ENCODE measurements around the gene MAPKAP1.
A peak's percentile ranks its signal among the peaks of the same experiment; 100 is the strongest.

MAPKAP1 gene

DNA sequence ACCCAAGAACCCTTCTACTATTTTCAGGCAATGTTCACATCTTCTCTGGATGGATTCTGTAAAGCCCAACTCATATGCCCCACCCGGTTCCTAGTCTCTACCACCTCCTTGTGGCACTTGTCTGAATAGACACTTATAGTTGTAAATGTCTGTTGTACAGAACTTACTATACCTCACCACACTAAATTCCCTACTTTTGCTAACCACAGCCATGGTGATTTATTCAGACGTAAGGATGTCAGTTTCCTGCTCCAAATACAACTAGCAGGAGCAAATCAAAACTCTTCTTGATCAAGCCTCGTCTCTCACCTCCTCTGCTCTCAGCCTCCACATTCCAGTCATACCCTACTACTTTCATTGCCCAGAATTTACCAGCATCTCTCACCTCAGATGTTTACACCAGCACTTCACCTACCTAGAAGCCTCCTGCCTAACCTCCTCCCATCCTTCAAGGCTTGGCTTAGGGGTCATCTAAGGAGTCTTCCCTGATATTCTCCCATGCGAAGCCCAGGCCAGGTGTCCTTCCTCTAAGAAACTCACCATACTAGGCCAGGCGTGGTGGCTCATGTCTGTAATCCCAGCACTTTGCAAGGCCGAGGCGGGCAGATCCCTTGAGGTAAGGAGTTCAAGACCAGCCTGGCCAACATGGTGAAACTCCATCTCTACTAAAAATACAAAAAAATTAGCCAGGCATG is 75.5 kb downstream of the MAPKAP1 start:
- TF ChIP-seq RAD21 (IDR thresholded peaks at IDR 0.05; ENCODE audit: low read depth) = peak; percentile 84
- no peak for TF ChIP-seq CEBPB (IDR thresholded peaks at IDR 0.05)

DNA sequence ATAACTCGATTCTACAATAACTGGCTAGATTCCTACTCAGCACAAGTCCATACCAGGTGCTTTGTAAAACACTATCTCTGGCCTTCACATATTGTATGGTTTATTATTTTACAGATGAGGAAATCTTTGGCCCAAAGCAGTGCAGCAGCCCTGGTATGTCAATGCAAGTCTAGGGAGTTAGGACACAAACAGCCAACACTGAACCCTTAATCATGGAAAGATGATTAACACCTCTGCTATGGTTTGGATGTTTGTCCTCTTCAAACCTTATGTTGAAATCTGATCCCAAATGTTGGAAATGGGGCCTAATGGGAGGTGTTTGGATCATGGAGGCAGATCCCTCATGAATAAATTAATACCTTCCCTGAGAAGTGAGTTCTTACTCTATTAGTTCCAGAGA is 76.6 kb downstream of the MAPKAP1 start:
- TF ChIP-seq, protein P1, sequence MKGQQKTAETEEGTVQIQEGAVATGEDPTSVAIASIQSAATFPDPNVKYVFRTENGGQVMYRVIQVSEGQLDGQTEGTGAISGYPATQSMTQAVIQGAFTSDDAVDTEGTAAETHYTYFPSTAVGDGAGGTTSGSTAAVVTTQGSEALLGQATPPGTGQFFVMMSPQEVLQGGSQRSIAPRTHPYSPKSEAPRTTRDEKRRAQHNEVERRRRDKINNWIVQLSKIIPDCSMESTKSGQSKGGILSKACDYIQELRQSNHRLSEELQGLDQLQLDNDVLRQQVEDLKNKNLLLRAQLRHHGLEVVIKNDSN (IDR thresholded peaks at IDR 0.05) = no peak
- TF ChIP-seq TAF1 (IDR thresholded peaks at IDR 0.05; ENCODE audit: low read depth) = no peak

DNA sequence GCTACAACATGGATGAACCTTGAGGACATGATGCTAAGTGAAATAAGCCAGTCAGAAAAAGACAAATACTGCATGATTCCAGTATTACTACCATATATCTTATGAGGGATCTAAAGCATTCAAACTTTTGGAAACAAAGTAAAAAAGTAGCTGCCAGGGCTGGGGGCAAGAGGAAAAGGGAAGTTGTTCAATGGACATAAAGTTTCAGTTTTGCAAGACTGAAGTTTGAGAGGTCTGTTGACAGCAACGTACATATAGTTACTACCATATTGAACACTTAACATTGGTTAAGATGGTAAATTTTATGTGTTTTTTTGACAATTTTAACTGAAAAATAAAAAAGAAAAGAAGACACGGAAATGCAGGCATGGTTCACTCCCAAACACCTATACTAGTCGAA is 77.6 kb downstream of the MAPKAP1 start:
- TF ChIP-seq ZBTB7A (IDR thresholded peaks at IDR 0.05; ENCODE audit: low read depth) (no peak), NFIC (IDR thresholded peaks at IDR 0.05) (no peak), EP300 (IDR thresholded peaks at IDR 0.05; ENCODE audit: borderline replicate concordance) (no peak), RAD21 (IDR thresholded peaks at IDR 0.05; ENCODE audit: low read depth) (no peak), TCF12 (IDR thresholded peaks at IDR 0.05; ENCODE audit: low read depth) (no peak), TAF1 (IDR thresholded peaks at IDR 0.05; ENCODE audit: low read depth) (no peak), TEAD4 (IDR thresholded peaks at IDR 0.05) (no peak), YY1 (IDR thresholded peaks at IDR 0.05; ENCODE audit: low read depth) (no peak)
- TF ChIP-seq, protein P1 (IDR thresholded peaks at IDR 0.05) = no peak
- TF ChIP-seq, protein P2, sequence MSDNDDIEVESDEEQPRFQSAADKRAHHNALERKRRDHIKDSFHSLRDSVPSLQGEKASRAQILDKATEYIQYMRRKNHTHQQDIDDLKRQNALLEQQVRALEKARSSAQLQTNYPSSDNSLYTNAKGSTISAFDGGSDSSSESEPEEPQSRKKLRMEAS (IDR thresholded peaks at IDR 0.05) = no peak

DNA sequence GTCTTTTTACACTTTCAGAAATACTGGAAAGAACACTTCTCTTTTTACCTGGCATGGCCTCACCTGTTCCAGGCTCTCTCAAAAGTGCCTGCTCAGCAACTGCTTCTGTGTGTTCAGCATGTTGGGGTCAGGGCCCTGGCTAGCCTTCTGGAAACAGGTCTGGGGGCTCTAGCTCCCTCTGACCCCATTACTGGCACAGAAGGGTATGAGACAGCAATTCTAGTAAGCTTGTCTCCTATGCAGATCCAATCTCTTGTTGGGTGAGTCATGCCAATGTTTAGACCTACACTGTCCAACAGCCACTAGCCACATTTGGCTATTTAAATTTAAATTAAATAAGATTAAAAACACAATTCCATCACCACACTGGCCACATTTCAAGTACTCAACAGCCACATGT is 80.8 kb downstream of the MAPKAP1 start:
- TF ChIP-seq FOXM1 (IDR thresholded peaks at IDR 0.05; ENCODE audit: borderline replicate concordance, low read depth) (no peak), EP300 (IDR thresholded peaks at IDR 0.05; ENCODE audit: borderline replicate concordance) (no peak), TAF1 (IDR thresholded peaks at IDR 0.05; ENCODE audit: low read depth) (no peak), ZBTB7A (IDR thresholded peaks at IDR 0.05; ENCODE audit: low read depth) (no peak)
- TF ChIP-seq, protein P3, sequence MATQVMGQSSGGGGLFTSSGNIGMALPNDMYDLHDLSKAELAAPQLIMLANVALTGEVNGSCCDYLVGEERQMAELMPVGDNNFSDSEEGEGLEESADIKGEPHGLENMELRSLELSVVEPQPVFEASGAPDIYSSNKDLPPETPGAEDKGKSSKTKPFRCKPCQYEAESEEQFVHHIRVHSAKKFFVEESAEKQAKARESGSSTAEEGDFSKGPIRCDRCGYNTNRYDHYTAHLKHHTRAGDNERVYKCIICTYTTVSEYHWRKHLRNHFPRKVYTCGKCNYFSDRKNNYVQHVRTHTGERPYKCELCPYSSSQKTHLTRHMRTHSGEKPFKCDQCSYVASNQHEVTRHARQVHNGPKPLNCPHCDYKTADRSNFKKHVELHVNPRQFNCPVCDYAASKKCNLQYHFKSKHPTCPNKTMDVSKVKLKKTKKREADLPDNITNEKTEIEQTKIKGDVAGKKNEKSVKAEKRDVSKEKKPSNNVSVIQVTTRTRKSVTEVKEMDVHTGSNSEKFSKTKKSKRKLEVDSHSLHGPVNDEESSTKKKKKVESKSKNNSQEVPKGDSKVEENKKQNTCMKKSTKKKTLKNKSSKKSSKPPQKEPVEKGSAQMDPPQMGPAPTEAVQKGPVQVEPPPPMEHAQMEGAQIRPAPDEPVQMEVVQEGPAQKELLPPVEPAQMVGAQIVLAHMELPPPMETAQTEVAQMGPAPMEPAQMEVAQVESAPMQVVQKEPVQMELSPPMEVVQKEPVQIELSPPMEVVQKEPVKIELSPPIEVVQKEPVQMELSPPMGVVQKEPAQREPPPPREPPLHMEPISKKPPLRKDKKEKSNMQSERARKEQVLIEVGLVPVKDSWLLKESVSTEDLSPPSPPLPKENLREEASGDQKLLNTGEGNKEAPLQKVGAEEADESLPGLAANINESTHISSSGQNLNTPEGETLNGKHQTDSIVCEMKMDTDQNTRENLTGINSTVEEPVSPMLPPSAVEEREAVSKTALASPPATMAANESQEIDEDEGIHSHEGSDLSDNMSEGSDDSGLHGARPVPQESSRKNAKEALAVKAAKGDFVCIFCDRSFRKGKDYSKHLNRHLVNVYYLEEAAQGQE (IDR thresholded peaks at IDR 0.05; ENCODE audit: low read depth) = no peak
- TF ChIP-seq, protein P1 (IDR thresholded peaks at IDR 0.05) = no peak

DNA sequence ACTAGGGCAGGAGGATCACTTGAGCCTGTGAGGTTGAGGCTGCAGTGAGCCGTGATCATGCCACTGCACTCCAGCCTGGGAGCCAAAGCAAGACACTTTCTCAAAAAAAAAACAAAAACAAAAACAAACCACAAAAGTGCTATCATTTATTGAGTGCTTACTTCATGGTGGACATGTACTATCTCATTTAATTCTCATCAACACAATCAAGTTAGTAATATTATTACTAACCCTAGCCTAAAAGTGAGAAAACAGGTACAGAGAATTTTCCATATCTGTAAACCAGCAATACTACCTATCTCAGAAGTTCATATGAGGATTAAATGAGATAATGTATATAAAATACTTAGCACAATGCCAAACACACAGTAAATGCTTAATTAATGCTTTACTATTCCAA is 85.8 kb downstream of the MAPKAP1 start:
- TF ChIP-seq, protein P2 (IDR thresholded peaks at IDR 0.05) = no peak
- TF ChIP-seq, protein P1 (IDR thresholded peaks at IDR 0.05) = no peak
- TF ChIP-seq CEBPB (IDR thresholded peaks at IDR 0.05) (no peak), FOXM1 (IDR thresholded peaks at IDR 0.05; ENCODE audit: borderline replicate concordance, low read depth) (no peak), CREB1 (IDR thresholded peaks at IDR 0.05; ENCODE audit: low read depth) (no peak), YY1 (IDR thresholded peaks at IDR 0.05; ENCODE audit: low read depth) (no peak), EP300 (IDR thresholded peaks at IDR 0.05; ENCODE audit: borderline replicate concordance) (no peak), EGR1 (IDR thresholded peaks at IDR 0.05) (no peak)
- TF ChIP-seq, protein P3 (IDR thresholded peaks at IDR 0.05; ENCODE audit: low read depth) = no peak

DNA sequence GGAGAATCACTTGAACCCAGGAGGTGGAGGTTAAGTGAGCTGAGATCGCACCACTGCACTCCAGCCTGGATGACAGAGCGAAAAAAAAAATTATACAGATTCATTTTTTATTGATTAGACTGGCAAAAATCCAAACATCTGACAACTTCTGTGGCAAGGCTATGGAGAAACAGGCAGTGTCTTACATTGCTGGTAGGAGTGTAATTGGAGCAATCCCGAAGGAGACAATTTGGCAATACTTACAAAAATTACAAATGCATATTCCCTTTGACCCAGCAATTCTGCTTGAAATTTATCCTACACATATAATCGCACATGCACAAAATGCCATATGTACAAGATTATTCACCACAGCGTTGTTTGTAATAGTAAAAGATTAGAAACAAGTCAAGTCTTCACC is 86.8 kb downstream of the MAPKAP1 start:
- TF ChIP-seq, protein P3 (IDR thresholded peaks at IDR 0.05; ENCODE audit: low read depth) = no peak
- TF ChIP-seq NFIC (IDR thresholded peaks at IDR 0.05) = no peak
- TF ChIP-seq TCF12 (IDR thresholded peaks at IDR 0.05; ENCODE audit: low read depth) = no peak
- TF ChIP-seq CREB1 (IDR thresholded peaks at IDR 0.05; ENCODE audit: low read depth) = no peak
- TF ChIP-seq, protein P2 (IDR thresholded peaks at IDR 0.05) = no peak
- TF ChIP-seq YY1 (IDR thresholded peaks at IDR 0.05; ENCODE audit: low read depth) = no peak
- no peak for TF ChIP-seq TEAD4 (IDR thresholded peaks at IDR 0.05)
- TF ChIP-seq EGR1 (IDR thresholded peaks at IDR 0.05) = no peak
